HCT116 (cell line): ENCODE results near the gene MOB2. TPM values are rescaled to one million over a fixed set of nuclear protein-coding genes. Genes with fewer than 3 reads are reported as not detected.

Experiments used
- ATAC-seq: fragments of 200-7000 bp; cut with Tn5 transposase; 2 replicates; pipeline ENCODE4 v1.9.1; 2020; ENCODE audit warnings: mild to moderate bottlenecking, moderate library complexity
- BruUV-seq: library from RNA; stranded (reverse); fragments of 400-500 nt; replicated peaks from 2 replicates; lab custom pipeline; 2021; lab: Mats Ljungman, UMichigan
- CTCF ChIA-PET: fragments of 300-600 bp; sonication (Branson Sonifier 250); formaldehyde crosslinking; loops from one replicate; lab custom pipeline; 2021; ENCODE audit warnings: antibody characterized with exemption; lab: Charles Lee
- POLR2A ChIA-PET: fragments of 300-600, 350-600 bp; sonication (Branson Sonifier 250); formaldehyde crosslinking; loops from one replicate; lab custom pipeline; 2021; ENCODE audit warnings: antibody characterized with exemption; lab: Charles Lee
- RAD21 ChIA-PET, 2 experiments: fragments of 300-600 bp; sonication (Branson Sonifier 250); formaldehyde crosslinking; loops; one replicate each; lab custom pipeline; 2023; ENCODE audit warnings: low total read pairs in 2 of 2; ENCODE audit not compliant: uncharacterized antibody in 2 of 2, unreplicated experiment in 2 of 2, low non-redundant PET in 1 of 2; lab: Charles Lee
- DNase-seq: peaks from one replicate; pipeline ENCODE4 v3.0.0-alpha.2; 2010; ENCODE audit warnings: low read depth, low spot score
- H2AFZ ChIP-seq: fragments of 200-600 bp; shearing (Covaris generic), sonication (generic); 2 replicates; pipeline ENCODE4 v1.6.1; 2017; ENCODE audit warnings: low read depth, mixed run types, mixed read lengths, antibody characterized with exemption, low read length; ENCODE audit not compliant: poor library complexity, severe bottlenecking
- H3K27ac ChIP-seq: 2 replicates; pipeline ENCODE4 v1.5.1; 2012; ENCODE audit warnings: low read depth, low read length
- H3K27me3 ChIP-seq: fragments of 200-600 bp; sonication (generic); 2 replicates; pipeline ENCODE4 v1.6.1; 2016; ENCODE audit warnings: mixed run types, low read length, mixed read lengths; ENCODE audit not compliant: insufficient read depth
- H3K36me3 ChIP-seq, 2 experiments: fragments of 200-500 bp in 1 of 2; fragments of 200-600 bp in 1 of 2; sonication (Bioruptor generic) in 1 of 2; sonication (generic) in 1 of 2; 2 replicates each; pipeline versions ENCODE4 v1.5.1 to v1.6.1; 2014 to 2016; ENCODE audit warnings: low read length in 2 of 2, inconsistent platforms in 1 of 2, mixed read lengths in 1 of 2, mixed run types in 1 of 2; ENCODE audit not compliant: insufficient read depth in 2 of 2, control insufficient read depth in 1 of 2
- H3K4me1 ChIP-seq, 2 experiments: fragments of 200-600 bp in 1 of 2; sonication (generic) in 1 of 2; 2 replicates each; pipeline versions ENCODE4 v1.5.1 to v1.6.1; 2012 to 2017; ENCODE audit warnings: low read length in 2 of 2, inconsistent platforms in 1 of 2, mild to moderate bottlenecking in 1 of 2, mixed read lengths in 1 of 2, mixed run types in 1 of 2, moderate library complexity in 1 of 2; ENCODE audit not compliant: insufficient read depth in 2 of 2, control insufficient read depth in 1 of 2
- H3K4me2 ChIP-seq: fragments of 200-600 bp; sonication (generic); 2 replicates; pipeline ENCODE4 v1.6.1; 2017; ENCODE audit warnings: mixed run types, low read length, mixed read lengths
- H3K4me3 ChIP-seq, 2 experiments: fragments of 200-600 bp in 1 of 2; sonication (generic) in 1 of 2; replicated peaks in 1 of 2; 2 replicates each; pipeline ENCODE4 v1.5.1; 2011 to 2016; ENCODE audit warnings: low read length in 2 of 2, control low read depth in 1 of 2, low read depth in 1 of 2, mild to moderate bottlenecking in 1 of 2, mixed read lengths in 1 of 2, mixed run types in 1 of 2
- H3K79me2 ChIP-seq: fragments of 200-600 bp; sonication (generic); 2 replicates; pipeline ENCODE4 v1.6.1; 2017; ENCODE audit warnings: mild to moderate bottlenecking, mixed run types, low read length, moderate library complexity, mixed read lengths; ENCODE audit not compliant: insufficient read depth
- H3K9ac ChIP-seq: fragments of 200-600 bp; sonication (generic); 2 replicates; pipeline ENCODE4 v1.6.1; 2016; ENCODE audit warnings: low read length, mixed read lengths
- H3K9me2 ChIP-seq: fragments of 200-600 bp; sonication (generic), shearing (Covaris generic); 2 replicates; pipeline ENCODE4 v1.6.1; 2017; ENCODE audit warnings: mixed run types, mild to moderate bottlenecking, moderate library complexity; ENCODE audit not compliant: insufficient read depth
- H3K9me3 ChIP-seq, 2 experiments: fragments of 200-500 bp in 1 of 2; fragments of 200-600 bp in 1 of 2; sonication (Bioruptor generic) in 1 of 2; sonication (generic) in 1 of 2; 2 replicates each; pipeline ENCODE4 v1.6.1; 2014 to 2017; ENCODE audit warnings: low read length in 2 of 2, mixed read lengths in 2 of 2, inconsistent platforms in 1 of 2, low read depth in 1 of 2, mild to moderate bottlenecking in 1 of 2, mixed run types in 1 of 2, moderate library complexity in 1 of 2; ENCODE audit not compliant: control insufficient read depth in 1 of 2, insufficient read depth in 1 of 2
- H4K20me1 ChIP-seq: fragments of 200-600 bp; sonication (generic), shearing (Covaris generic); 2 replicates; pipeline ENCODE4 v1.6.1; 2017; ENCODE audit warnings: mixed run types, mild to moderate bottlenecking, moderate library complexity; ENCODE audit not compliant: insufficient read depth
- CBX3 ChIP-seq: IDR thresholded peaks from 2 replicates; pipeline ENCODE4 v1.6.1; 2012; ENCODE audit warnings: low read depth
- CEBPB ChIP-seq: IDR thresholded peaks from 2 replicates; pipeline ENCODE4 v1.6.1; 2012; ENCODE audit warnings: low read depth
- EZH2phosphoT487 ChIP-seq: fragments of 200-600 bp; IDR thresholded peaks from 2 replicates; pipeline ENCODE4 v1.6.1; 2018; ENCODE audit warnings: antibody characterized with exemption, borderline replicate concordance
- FOSL1 ChIP-seq: IDR thresholded peaks from 2 replicates; pipeline ENCODE4 v1.6.1; 2012; ENCODE audit warnings: low read depth
- JUND ChIP-seq: IDR thresholded peaks from 2 replicates; pipeline ENCODE4 v1.6.1; 2012
- POLR2A ChIP-seq: IDR thresholded peaks from 2 replicates; pipeline ENCODE4 v1.7.0; 2011; ENCODE audit warnings: borderline replicate concordance; ENCODE audit not compliant: insufficient read depth, insufficient read length; ENCODE audit errors: extremely low read depth
- POLR2AphosphoS5 ChIP-seq: IDR thresholded peaks from 2 replicates; pipeline ENCODE4 v1.6.1; 2011; ENCODE audit warnings: mild to moderate bottlenecking, low read depth, low read length, moderate library complexity
- RAD21 ChIP-seq: IDR thresholded peaks from 2 replicates; pipeline ENCODE4 v1.6.1; 2012; ENCODE audit warnings: low read depth, mild to moderate bottlenecking
- REST ChIP-seq: IDR thresholded peaks from 2 replicates; pipeline ENCODE4 v1.6.1; 2012; ENCODE audit warnings: low read depth
- SIN3A ChIP-seq: IDR thresholded peaks from 2 replicates; pipeline ENCODE4 v1.6.1; 2012; ENCODE audit warnings: low read depth
- SRF ChIP-seq: IDR thresholded peaks from 2 replicates; pipeline ENCODE4 v1.6.1; 2012; ENCODE audit warnings: low read depth
- TCF7L2 ChIP-seq: IDR thresholded peaks from 2 replicates; pipeline ENCODE4 v1.7.0; 2011; ENCODE audit warnings: borderline replicate concordance, inconsistent platforms; ENCODE audit not compliant: insufficient read depth, insufficient read length; ENCODE audit errors: extremely low read depth
- YY1 ChIP-seq: IDR thresholded peaks from 2 replicates; pipeline ENCODE4 v1.6.1; 2011; ENCODE audit warnings: low read length, low read depth, moderate library complexity, mild to moderate bottlenecking; ENCODE audit not compliant: insufficient replicate concordance; ENCODE audit errors: extremely low read depth
- ZFX ChIP-seq: fragments of 450-650 bp; IDR thresholded peaks from 2 replicates; pipeline ENCODE4 v1.6.1; 2017
- ZNF274 ChIP-seq: fragments of 200-500 bp; sonication (Bioruptor generic); IDR thresholded peaks from 2 replicates; pipeline ENCODE4 v1.6.1; 2014; ENCODE audit warnings: mild to moderate bottlenecking, low read depth, low read length, inconsistent platforms
- intact Hi-C: fragments of 100-400 bp; cut with micrococcal nuclease; formaldehyde crosslinking; loops from 2 replicates; pipeline ENCODE4 v1.10.0; 2022
- total RNA-seq: library from RNA; stranded (reverse); gene quantifications from one replicate; pipeline ENCODE4 v1.2.1, GENCODE V29; 2021; ENCODE audit not compliant: unreplicated experiment
- TF ChIP-seq, protein P1 (sequence below): IDR thresholded peaks from 2 replicates; pipeline ENCODE4 v1.6.1; 2011; ENCODE audit warnings: mild to moderate bottlenecking, low read length, moderate library complexity; ENCODE audit not compliant: insufficient replicate concordance; ENCODE audit errors: extremely low read depth

The MOB2 gene
- total RNA-seq, 1 experiment from 2014 or later, result 25.7 TPM

DNA sequence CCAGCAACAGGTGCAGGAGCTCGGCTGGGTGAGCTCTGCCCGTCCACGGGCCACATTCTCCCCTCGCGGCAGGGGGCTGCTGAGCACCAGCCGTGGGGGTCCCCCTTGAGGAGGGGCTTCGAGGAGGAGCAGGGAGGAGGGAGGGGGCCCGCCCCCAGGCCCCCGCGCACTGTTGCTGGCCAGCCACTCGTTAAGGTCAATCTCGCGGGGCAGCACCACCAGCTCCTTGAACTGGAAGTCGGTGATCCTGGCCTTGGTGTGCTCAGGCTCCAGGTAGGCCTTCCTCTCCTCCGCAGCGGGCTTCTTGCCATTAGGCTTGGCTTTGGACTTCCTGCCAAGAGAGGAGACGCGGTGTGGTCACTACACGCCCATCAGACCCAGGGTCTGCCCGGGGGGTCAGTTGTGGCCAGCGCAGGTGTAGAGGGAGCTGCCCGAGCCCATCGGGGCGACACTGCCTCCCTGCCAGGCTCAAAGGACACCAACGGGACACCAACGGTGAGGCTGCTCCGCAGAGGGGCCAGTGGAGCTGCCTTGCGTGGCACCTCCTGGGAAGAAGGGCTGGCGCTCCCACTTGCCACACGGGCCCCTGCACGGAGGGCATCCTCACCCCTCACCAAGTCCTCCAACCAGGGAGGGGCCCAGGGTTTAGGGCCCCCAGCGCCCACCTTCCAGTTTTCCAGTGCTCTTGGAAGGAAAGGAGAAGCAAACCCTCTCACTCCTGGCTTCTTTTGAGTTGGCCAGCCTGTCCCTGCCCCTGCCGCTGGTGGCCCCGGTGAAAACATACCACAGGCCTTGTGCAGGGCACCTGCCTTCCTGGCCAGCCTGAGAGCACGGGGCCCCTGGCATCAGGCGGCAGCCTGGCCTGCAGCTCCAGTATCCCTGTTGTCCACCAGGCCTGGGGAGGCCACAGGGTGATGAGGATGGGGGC, 5.8 kb downstream of the MOB2 start:
- no peak for ATAC-seq
- no peak overlapping the region for H3K4me2 ChIP-seq
- BruUV-seq, result no TSS peak
- H3K9ac ChIP-seq, result no peak overlapping the region
- RAD21 ChIA-PET, result no interaction called here
- no peak overlapping the region for H3K4me3 ChIP-seq
- POLR2A ChIA-PET, result interaction anchor here (0.6 kb wide), 1 partner anchor 247 kb away, joined by 5 read pairs; no protein-coding TSS in a partner anchor
- H3K27me3 ChIP-seq, result no peaks in the 10 kb centered on the region
- H3K27ac ChIP-seq, result no peak overlapping the region
- peaks cover 6 to 11% of the 10 kb centered on the region in 2 experiments; a peak in 2 of 4 replicates for H3K4me1 ChIP-seq
- no peaks in the 10 kb centered on the region; the same call in 1 of the 2 replicates for H3K79me2 ChIP-seq
- no peak overlapping the region for H2AFZ ChIP-seq
- H4K20me1 ChIP-seq, result no peaks in the 10 kb centered on the region
- H3K9me2 ChIP-seq, result no peaks in the 10 kb centered on the region
- H3K9me3 ChIP-seq, result no peaks in the 10 kb centered on the region
- intact Hi-C loops, result no loop called here
- no peaks in the 10 kb centered on the region for H3K36me3 ChIP-seq
- CTCF ChIA-PET, result no interaction called here
- no peak for TF ChIP-seq CBX3
- no peak for TF ChIP-seq YY1
- TF ChIP-seq, protein P1, sequence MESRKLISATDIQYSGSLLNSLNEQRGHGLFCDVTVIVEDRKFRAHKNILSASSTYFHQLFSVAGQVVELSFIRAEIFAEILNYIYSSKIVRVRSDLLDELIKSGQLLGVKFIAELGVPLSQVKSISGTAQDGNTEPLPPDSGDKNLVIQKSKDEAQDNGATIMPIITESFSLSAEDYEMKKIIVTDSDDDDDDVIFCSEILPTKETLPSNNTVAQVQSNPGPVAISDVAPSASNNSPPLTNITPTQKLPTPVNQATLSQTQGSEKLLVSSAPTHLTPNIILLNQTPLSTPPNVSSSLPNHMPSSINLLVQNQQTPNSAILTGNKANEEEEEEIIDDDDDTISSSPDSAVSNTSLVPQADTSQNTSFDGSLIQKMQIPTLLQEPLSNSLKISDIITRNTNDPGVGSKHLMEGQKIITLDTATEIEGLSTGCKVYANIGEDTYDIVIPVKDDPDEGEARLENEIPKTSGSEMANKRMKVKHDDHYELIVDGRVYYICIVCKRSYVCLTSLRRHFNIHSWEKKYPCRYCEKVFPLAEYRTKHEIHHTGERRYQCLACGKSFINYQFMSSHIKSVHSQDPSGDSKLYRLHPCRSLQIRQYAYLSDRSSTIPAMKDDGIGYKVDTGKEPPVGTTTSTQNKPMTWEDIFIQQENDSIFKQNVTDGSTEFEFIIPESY, result no peak
- no peak for TF ChIP-seq REST
- no peak for TF ChIP-seq POLR2AphosphoS5
- TF ChIP-seq JUND, result no peak
- no peak for TF ChIP-seq SIN3A
- no peak for TF ChIP-seq CEBPB
- no peak for TF ChIP-seq TCF7L2
- TF ChIP-seq RAD21, result no peak
- TF ChIP-seq FOSL1, result no peak
- TF ChIP-seq SRF, result no peak
- TF ChIP-seq ZFX, result no peak
- no peak for TF ChIP-seq ZNF274
- no peak for TF ChIP-seq EZH2phosphoT487
- TF ChIP-seq POLR2A, result no peak
- TF ChIP-seq, all 23 proteins: peak for 0
- DNase-seq, result no peak
